Neural cell (in vitro differentiated cells): ENCODE measurements around the gene ZNF460. TPM values are rescaled to one million over a fixed set of nuclear protein-coding genes. Genes with fewer than 3 reads are reported as not detected.

Experiments used
- H2AFZ ChIP-seq: fragments of 200-600, 300-800 bp; sonication (generic), shearing (Covaris generic); 2 replicates; pipeline ENCODE4 v1.6.0; 2014; ENCODE audit warnings: low read depth, mild to moderate bottlenecking, antibody characterized with exemption, low read length, moderate library complexity
- H3F3A ChIP-seq: fragments of 200-600 bp; shearing (Covaris generic); 2 replicates; pipeline ENCODE4 v1.6.1; 2016; ENCODE audit warnings: mild to moderate bottlenecking, moderate library complexity, mixed read lengths, antibody characterized with exemption, low read length; ENCODE audit not compliant: insufficient read depth, poor library complexity, severe bottlenecking
- H3K27ac ChIP-seq: fragments of 200-600, 300-800 bp; sonication (generic), shearing (Covaris generic); 2 replicates; pipeline ENCODE4 v1.5.1; 2014; ENCODE audit warnings: mild to moderate bottlenecking, low read length, moderate library complexity
- H3K27me3 ChIP-seq: fragments of 300-800, 200-600 bp; sonication (generic), shearing (Covaris generic); 2 replicates; pipeline ENCODE4 v1.6.0; 2014; ENCODE audit warnings: mild to moderate bottlenecking, low read depth, low read length, moderate library complexity; ENCODE audit not compliant: insufficient read depth
- H3K36me3 ChIP-seq: fragments of 300-800, 200-600 bp; sonication (generic), shearing (Covaris generic); 2 replicates; pipeline ENCODE4 v1.5.1; 2014; ENCODE audit warnings: mild to moderate bottlenecking, antibody characterized with exemption, low read length, moderate library complexity; ENCODE audit not compliant: insufficient read depth
- H3K4me2 ChIP-seq: fragments of 300-800, 200-600 bp; sonication (generic), shearing (Covaris generic); 2 replicates; pipeline ENCODE4 v1.6.0; 2014; ENCODE audit warnings: mild to moderate bottlenecking, low read length
- H3K4me3 ChIP-seq: fragments of 300-800, 200-600 bp; sonication (generic), shearing (Covaris generic); 2 replicates; pipeline ENCODE4 v1.5.1; 2014; ENCODE audit warnings: mild to moderate bottlenecking, low read length, moderate library complexity
- H3K79me2 ChIP-seq: fragments of 200-600 bp; shearing (Covaris generic); replicated peaks from 2 replicates; pipeline ENCODE4 v1.6.0; 2014; ENCODE audit warnings: mild to moderate bottlenecking, low read length, moderate library complexity; ENCODE audit not compliant: insufficient read depth
- H3K9ac ChIP-seq: fragments of 300-800, 200-600 bp; sonication (generic), shearing (Covaris generic); 2 replicates; pipeline ENCODE4 v1.6.1; 2016; ENCODE audit warnings: mild to moderate bottlenecking, low read length, mixed read lengths
- H3K9me2 ChIP-seq: fragments of 200-600 bp; shearing (Covaris generic); 2 replicates; pipeline ENCODE4 v1.6.1; 2016; ENCODE audit warnings: mild to moderate bottlenecking, low read length, mixed read lengths; ENCODE audit not compliant: insufficient read depth
- H3K9me3 ChIP-seq: fragments of 200-600, 300-800 bp; sonication (generic), shearing (Covaris generic); 2 replicates; pipeline ENCODE4 v1.6.1; 2016; ENCODE audit warnings: mild to moderate bottlenecking, mixed run types, low read length, moderate library complexity, mixed read lengths
- H4K20me1 ChIP-seq: fragments of 200-600 bp; shearing (Covaris generic); 2 replicates; pipeline ENCODE4 v1.6.1; 2016; ENCODE audit warnings: mild to moderate bottlenecking, mixed run types; ENCODE audit not compliant: insufficient read depth
- CTCF ChIP-seq: fragments of 450-650 bp; IDR thresholded peaks from 2 replicates; pipeline ENCODE4 v1.5.1; 2014; ENCODE audit warnings: antibody characterized with exemption, mild to moderate bottlenecking, moderate library complexity; ENCODE audit not compliant: poor library complexity, severe bottlenecking
- EP300 ChIP-seq: fragments of 450-650 bp; conservative IDR thresholded peaks from 2 replicates; pipeline ENCODE4 v1.6.1; 2014; ENCODE audit warnings: antibody characterized with exemption, mild to moderate bottlenecking, moderate library complexity; ENCODE audit not compliant: poor library complexity, severe bottlenecking
- EZH2 ChIP-seq: fragments of 200-600, 300-800 bp; shearing (Covaris generic), sonication (generic); IDR thresholded peaks from 2 replicates; pipeline ENCODE4 v1.6.1; 2014; ENCODE audit warnings: antibody characterized with exemption, low read length, borderline replicate concordance, mild to moderate bottlenecking; ENCODE audit not compliant: insufficient read depth, poor library complexity, severe bottlenecking
- MXI1 ChIP-seq: fragments of 450-650 bp; conservative IDR thresholded peaks from 2 replicates; pipeline ENCODE4 v1.6.1; 2014; ENCODE audit warnings: antibody characterized with exemption, mild to moderate bottlenecking; ENCODE audit not compliant: poor library complexity, severe bottlenecking
- POLR2AphosphoS5 ChIP-seq: IDR thresholded peaks from 2 replicates; pipeline ENCODE4 v1.6.1; 2012
- RAD21 ChIP-seq: fragments of 450-650 bp; conservative IDR thresholded peaks from 2 replicates; pipeline ENCODE4 v1.6.1; 2014; ENCODE audit warnings: antibody characterized with exemption, mild to moderate bottlenecking, moderate library complexity
- REST ChIP-seq: IDR thresholded peaks from 2 replicates; pipeline ENCODE4 v1.6.1; 2012; ENCODE audit warnings: borderline replicate concordance
- SMC3 ChIP-seq: fragments of 450-650 bp; conservative IDR thresholded peaks from 2 replicates; pipeline ENCODE4 v1.6.1; 2014; ENCODE audit warnings: antibody characterized with exemption, mild to moderate bottlenecking, moderate library complexity; ENCODE audit not compliant: poor library complexity
- TAF1 ChIP-seq: IDR thresholded peaks from 2 replicates; pipeline ENCODE4 v1.6.1; 2012; ENCODE audit warnings: low read depth
- polyA plus RNA-seq: library from polyadenylated mRNA; depleted of rRNA; stranded (reverse); fragments of >200 nt; gene quantifications from 2 replicates; pipeline ENCODE4 v1.2.3, GENCODE V29; 2014

Gene ZNF460
- polyA plus RNA-seq, 1 donor from 2014 or later, result 11.2 TPM

GRCh38 chr19:57327993-57328392 is 47.7 kb downstream of the ZNF460 start:
- Histone ChIP-seq H3K4me2 (no peak overlapping the region), H3K9ac (no peak overlapping the region), H2AFZ (no peak overlapping the region), H4K20me1 (no peaks in the 10 kb centered on the region), H3F3A (no peaks in the 10 kb centered on the region), H3K79me2 (peaks cover 16% of the 10 kb centered on the region), H3K27me3 (no peaks in the 10 kb centered on the region), H3K27ac (no peak overlapping the region), H3K9me3 (no peaks in the 10 kb centered on the region), H3K4me3 (no peak overlapping the region), H3K36me3 (peaks cover 6% of the 10 kb centered on the region), H3K9me2 (no peaks in the 10 kb centered on the region)
- no peak for TF ChIP-seq EP300
- no peak for TF ChIP-seq SMC3
- no peak for TF ChIP-seq POLR2AphosphoS5
- no peak for TF ChIP-seq REST
- no peak for TF ChIP-seq CTCF
- no peak for TF ChIP-seq TAF1
- TF ChIP-seq EZH2, result no peak
- TF ChIP-seq MXI1, result no peak
- no peak for TF ChIP-seq RAD21

GRCh38 chr19:57334191-57334590 is 53.9 kb downstream of the ZNF460 start:
- Histone ChIP-seq H3K4me3 (no peak overlapping the region), H3K27ac (no peak overlapping the region), H4K20me1 (no peaks in the 10 kb centered on the region), H3K4me2 (no peak overlapping the region), H3K79me2 (peaks cover 8% of the 10 kb centered on the region), H3K9me3 (no peaks in the 10 kb centered on the region), H2AFZ (no peak overlapping the region), H3K9ac (no peak overlapping the region), H3F3A (no peaks in the 10 kb centered on the region), H3K9me2 (no peaks in the 10 kb centered on the region), H3K36me3 (peaks cover under 1% of the 10 kb centered on the region), H3K27me3 (no peaks in the 10 kb centered on the region)
- TF ChIP-seq SMC3 (no peak), TAF1 (no peak), MXI1 (no peak)

GRCh38 chr19:57338877-57339276 is 58.6 kb downstream of the ZNF460 start:
- no peaks in the 10 kb centered on the region for H3F3A ChIP-seq
- no peaks in the 10 kb centered on the region for H3K36me3 ChIP-seq
- no peaks in the 10 kb centered on the region for H3K27me3 ChIP-seq
- no peak overlapping the region for H3K4me2 ChIP-seq
- H3K4me3 ChIP-seq, result no peak overlapping the region
- H3K9ac ChIP-seq, result no peak overlapping the region
- H4K20me1 ChIP-seq, result no peaks in the 10 kb centered on the region
- no peaks in the 10 kb centered on the region for H3K79me2 ChIP-seq
- no peak overlapping the region for H3K27ac ChIP-seq
- no peak overlapping the region for H2AFZ ChIP-seq
- no peak for TF ChIP-seq EZH2
- no peak for TF ChIP-seq CTCF
- TF ChIP-seq TAF1, result no peak
- no peak for TF ChIP-seq EP300
- no peak for TF ChIP-seq POLR2AphosphoS5
- no peak for TF ChIP-seq SMC3
- TF ChIP-seq MXI1, result no peak
- no peak for TF ChIP-seq REST
- no peak for TF ChIP-seq RAD21
- H3K9me3 ChIP-seq, result no peaks in the 10 kb centered on the region
- no peaks in the 10 kb centered on the region for H3K9me2 ChIP-seq
